Liver (tissue), 9 donors: Measurements from ENCODE around the gene MEIS1. TPM values are rescaled to one million over a fixed set of nuclear protein-coding genes. Genes with fewer than 3 reads are reported as not detected.

Experiments
- DNase-seq: peaks from one replicate; pipeline ENCODE4 v3.0.0-alpha.2; 2017; ENCODE audit warnings: low spot score
- H3K27ac ChIP-seq, 2 donors: one replicate each; pipeline ENCODE4 v1.7.0; 2013; ENCODE audit warnings: inconsistent platforms in 2 of 2, low read length in 2 of 2, control low read depth in 1 of 2, low read depth in 1 of 2, mild to moderate bottlenecking in 1 of 2
- H3K27me3 ChIP-seq, 4 donors: one replicate each; pipeline versions ENCODE4 v1.6.1 to v1.7.0; 2013; ENCODE audit warnings: low read length in 3 of 4, inconsistent platforms in 1 of 4, mild to moderate bottlenecking in 1 of 4, moderate library complexity in 1 of 4; ENCODE audit not compliant: control insufficient read depth in 4 of 4, insufficient read depth in 4 of 4
- H3K36me3 ChIP-seq, 4 donors: one replicate each; pipeline versions ENCODE4 v1.6.1 to v1.7.0; 2013; ENCODE audit warnings: low read length in 3 of 4, mild to moderate bottlenecking in 3 of 4, low read depth in 1 of 4, moderate library complexity in 1 of 4; ENCODE audit not compliant: control insufficient read depth in 4 of 4, insufficient read depth in 3 of 4
- H3K4me1 ChIP-seq, 4 donors: one replicate each; pipeline versions ENCODE4 v1.6.1 to v1.7.0; 2013; ENCODE audit warnings: low read length in 3 of 4, mild to moderate bottlenecking in 3 of 4, moderate library complexity in 1 of 4; ENCODE audit not compliant: control insufficient read depth in 4 of 4, insufficient read depth in 4 of 4
- H3K4me3 ChIP-seq, 3 donors: one replicate each; pipeline versions ENCODE4 v1.6.1 to v1.7.0; 2013; ENCODE audit warnings: low read length in 3 of 3, control low read depth in 1 of 3, low read depth in 1 of 3, mild to moderate bottlenecking in 1 of 3
- H3K9ac ChIP-seq, 2 donors: one replicate each; pipeline ENCODE4 v1.7.0; 2013; ENCODE audit warnings: low read length in 2 of 2, mild to moderate bottlenecking in 2 of 2, moderate library complexity in 2 of 2, control low read depth in 1 of 2, low read depth in 1 of 2
- H3K9me3 ChIP-seq, 4 donors: one replicate each; pipeline versions ENCODE4 v1.6.1 to v1.7.0; 2013; ENCODE audit warnings: low read length in 3 of 4; ENCODE audit not compliant: control insufficient read depth in 4 of 4
- ATF3 ChIP-seq: IDR thresholded peaks from 2 replicates; pipeline ENCODE4 v1.6.1; 2016; ENCODE audit warnings: antibody characterized with exemption
- CTCF ChIP-seq: fragments of 150-350 bp; IDR thresholded peaks from 2 replicates; pipeline ENCODE4 v1.5.1; 2017; ENCODE audit warnings: improper control_type of control experiment, low read depth, low read length; ENCODE audit not compliant: missing input control
- EGR1 ChIP-seq, 2 donors: IDR thresholded peaks; 2 replicates each; pipeline ENCODE4 v1.6.1; 2016 to 2018; ENCODE audit warnings: antibody characterized with exemption in 2 of 2, low read depth in 2 of 2
- FOXA1 ChIP-seq: IDR thresholded peaks from 2 replicates; pipeline ENCODE4 v1.6.1; 2016; ENCODE audit warnings: antibody characterized with exemption
- FOXA2 ChIP-seq: IDR thresholded peaks from 2 replicates; pipeline ENCODE4 v1.6.1; 2016; ENCODE audit warnings: antibody characterized with exemption
- GABPA ChIP-seq, 2 donors: IDR thresholded peaks in 1 of 2; conservative IDR thresholded peaks in 1 of 2; 2 replicates each; pipeline ENCODE4 v1.6.1; 2016; ENCODE audit warnings: antibody characterized with exemption in 2 of 2, mild to moderate bottlenecking in 1 of 2, moderate library complexity in 1 of 2
- HNF4A ChIP-seq, 2 donors: conservative IDR thresholded peaks; 2 replicates each; pipeline ENCODE4 v1.6.1; 2016; ENCODE audit warnings: antibody characterized with exemption in 2 of 2, mild to moderate bottlenecking in 2 of 2
- HNF4G ChIP-seq: IDR thresholded peaks from 2 replicates; pipeline ENCODE4 v1.6.1; 2016; ENCODE audit warnings: antibody characterized with exemption
- JUND ChIP-seq, 2 donors: IDR thresholded peaks; 2 replicates each; pipeline ENCODE4 v1.6.1; 2016; ENCODE audit warnings: antibody characterized with exemption in 2 of 2
- RAD21 ChIP-seq, 2 donors: IDR thresholded peaks; 2 replicates each; pipeline ENCODE4 v1.6.1; 2016; ENCODE audit warnings: antibody characterized with exemption in 2 of 2, mild to moderate bottlenecking in 2 of 2
- REST ChIP-seq: IDR thresholded peaks from 2 replicates; pipeline ENCODE4 v1.6.1; 2016; ENCODE audit warnings: antibody characterized with exemption, mild to moderate bottlenecking
- RXRA ChIP-seq, 2 donors: IDR thresholded peaks; 2 replicates each; pipeline ENCODE4 v1.6.1; 2017 to 2018; ENCODE audit warnings: antibody characterized with exemption in 2 of 2, mild to moderate bottlenecking in 1 of 2
- SP1 ChIP-seq: IDR thresholded peaks from 2 replicates; pipeline ENCODE4 v1.6.1; 2018; ENCODE audit warnings: antibody characterized with exemption, mild to moderate bottlenecking
- YY1 ChIP-seq: IDR thresholded peaks from 2 replicates; pipeline ENCODE4 v1.6.1; 2016; ENCODE audit warnings: antibody characterized with exemption, mild to moderate bottlenecking
- ZBTB33 ChIP-seq: IDR thresholded peaks from 2 replicates; pipeline ENCODE4 v1.6.1; 2016; ENCODE audit warnings: antibody characterized with exemption
- WGBS: extraction: QIAGEN DNeasy Blood & Tissue Kit; methylation state at CpG from one replicate; pipeline ENCODE4 v1.1.7; 2013; 5-methylcytosine and 5-hydroxymethylcytosine counted together
- polyA plus RNA-seq, 2 donors: library from polyadenylated mRNA; stranded (reverse) in 1 of 2; unstranded in 1 of 2; fragments of 200-250 nt in 1 of 2; fragments of >200 nt in 1 of 2; fragmentation: Nextera tagmentation in 1 of 2; extraction: Ambion mirVana in 1 of 2; gene quantifications; one replicate each; pipeline versions ENCODE4 v1.2.1 to v1.2.3, GENCODE V29; 2013 to 2015
- total RNA-seq, 2 donors: library from RNA; depleted of rRNA; stranded (reverse); fragments of >200 nt; gene quantifications; one replicate each; pipeline ENCODE4 v1.2.3, GENCODE V29; 2014
- donor health status: healthy.
- donor health status: healthy.
- donor health status: healthy.
- donor health status: healthy.
- donor health status: healthy.

The MEIS1 gene
- total and polyA plus RNA-seq, 4 donors, result 1.6 to 8.6 (median 5.5) TPM

GRCh38 chr2:66531155-66531554 is 96.2 kb downstream of the MEIS1 start:
- Histone ChIP-seq H3K27ac (no peak overlapping the region), H3K9ac (no peak overlapping the region), H3K4me3 (no peak overlapping the region), H3K27me3 (no peaks in the 10 kb centered on the region), H3K36me3 (no peaks in the 10 kb centered on the region), H3K9me3 (no peaks in the 10 kb centered on the region), H3K4me1 (peaks cover 0 to 5% (median 5%) of the 10 kb centered on the region in 4 donors)
- WGBS, result 97% methylated on average over 1 of the region's 1 CpG
- TF ChIP-seq RAD21 (IDR thresholded peaks at IDR 0.05) (no peak), ZBTB33 (no peak), HNF4G (no peak), FOXA1 (no peak), RXRA (IDR thresholded peaks at IDR 0.05) (no peak), YY1 (no peak), EGR1 (IDR thresholded peaks at IDR 0.05; ENCODE audit: low read depth in 2 of 2) (no peak), CTCF (no peak), ATF3 (no peak), SP1 (no peak), JUND (IDR thresholded peaks at IDR 0.05) (no peak), GABPA (IDR thresholded peaks at IDR 0.05 in 1 of 2, conservative IDR thresholded peaks at IDR 0.05 in 1 of 2) (no peak), HNF4A (conservative IDR thresholded peaks at IDR 0.05) (no peak), REST (no peak), FOXA2 (no peak)
- DNase-seq, result no peak

DNA sequence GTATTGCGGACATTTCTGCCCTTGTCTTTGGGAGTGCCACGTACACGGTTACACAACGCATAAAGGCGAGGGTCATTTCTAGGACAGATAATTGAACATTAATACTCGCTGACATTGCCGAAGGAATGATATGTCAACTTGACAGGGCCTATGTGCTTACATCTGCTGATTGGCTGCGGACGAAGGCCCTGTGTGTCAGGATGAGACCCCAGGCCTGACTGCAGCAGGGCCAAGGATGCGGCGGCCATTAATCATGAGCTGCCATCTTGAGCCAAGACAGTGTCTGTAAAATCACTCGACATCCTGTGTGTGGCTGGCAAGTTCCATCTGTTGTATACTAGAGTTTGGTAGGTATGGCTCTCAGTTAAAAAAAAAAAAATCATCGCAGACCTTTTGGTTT is 96.6 kb downstream of the MEIS1 start:
- H3K27ac ChIP-seq, result no peak overlapping the region
- H3K9me3 ChIP-seq, result no peaks in the 10 kb centered on the region
- H3K27me3 ChIP-seq, result no peaks in the 10 kb centered on the region
- no peak for TF ChIP-seq GABPA (IDR thresholded peaks at IDR 0.05 in 1 of 2, conservative IDR thresholded peaks at IDR 0.05 in 1 of 2)
- no peak for TF ChIP-seq ATF3
- TF ChIP-seq HNF4A (conservative IDR thresholded peaks at IDR 0.05), result no peak
- TF ChIP-seq JUND (IDR thresholded peaks at IDR 0.05), result no peak
- no peaks in the 10 kb centered on the region for H3K36me3 ChIP-seq
- no peak overlapping the region for H3K9ac ChIP-seq
- WGBS, result 97% methylated on average over 13 of the region's 13 CpGs
- H3K4me1 ChIP-seq, result peaks cover 0 to 3% (median 2%) of the 10 kb centered on the region in 4 donors
- no peak overlapping the region for H3K4me3 ChIP-seq
- DNase-seq, result no peak
